ENCODE measurements around the gene TRPV2. TPM values are rescaled to one million over a fixed set of nuclear protein-coding genes. Genes with fewer than 3 reads are reported as not detected.
A peak's percentile ranks its signal among the peaks of the same experiment; 100 is the strongest.

TRPV2 gene, protein sequence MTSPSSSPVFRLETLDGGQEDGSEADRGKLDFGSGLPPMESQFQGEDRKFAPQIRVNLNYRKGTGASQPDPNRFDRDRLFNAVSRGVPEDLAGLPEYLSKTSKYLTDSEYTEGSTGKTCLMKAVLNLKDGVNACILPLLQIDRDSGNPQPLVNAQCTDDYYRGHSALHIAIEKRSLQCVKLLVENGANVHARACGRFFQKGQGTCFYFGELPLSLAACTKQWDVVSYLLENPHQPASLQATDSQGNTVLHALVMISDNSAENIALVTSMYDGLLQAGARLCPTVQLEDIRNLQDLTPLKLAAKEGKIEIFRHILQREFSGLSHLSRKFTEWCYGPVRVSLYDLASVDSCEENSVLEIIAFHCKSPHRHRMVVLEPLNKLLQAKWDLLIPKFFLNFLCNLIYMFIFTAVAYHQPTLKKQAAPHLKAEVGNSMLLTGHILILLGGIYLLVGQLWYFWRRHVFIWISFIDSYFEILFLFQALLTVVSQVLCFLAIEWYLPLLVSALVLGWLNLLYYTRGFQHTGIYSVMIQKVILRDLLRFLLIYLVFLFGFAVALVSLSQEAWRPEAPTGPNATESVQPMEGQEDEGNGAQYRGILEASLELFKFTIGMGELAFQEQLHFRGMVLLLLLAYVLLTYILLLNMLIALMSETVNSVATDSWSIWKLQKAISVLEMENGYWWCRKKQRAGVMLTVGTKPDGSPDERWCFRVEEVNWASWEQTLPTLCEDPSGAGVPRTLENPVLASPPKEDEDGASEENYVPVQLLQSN
- polyA plus RNA-seq (2013, experiment 1 of 2) = 0.36 TPM
- 0.30 TPM for polyA plus RNA-seq (2013, experiment 2 of 2)

GRCh38 chr17:16415031-16415924, at the start of gene TRPV2:
TRPV2 (plus strand) TSS chr17:16415571; CDS start chr17:16417669, 2,098 bp downstream.
- Histone ChIP-seq H3K79me1 (ENCODE audit: low read depth, low read length) (no peaks in the 10 kb centered on the region), H3K4me2 (ENCODE audit: insufficient read depth, low read length, poor library complexity, severe bottlenecking) (no peak within 1 kb of the TSS), H3K27me3 (ENCODE audit: control insufficient read depth in 3 of 3, insufficient read depth in 3 of 3, low read depth in 1 of 3, low read length in 3 of 3) (peaks cover 0 to 13% (median 0%) of the 10 kb centered on the region in 3 experiments), H3K23ac (ENCODE audit: low read depth, low read length, poor library complexity) (no peak within 1 kb of the TSS), H3K9ac (ENCODE audit: low read depth, low read length, poor library complexity) (no peak within 1 kb of the TSS), H3K4me3 (ENCODE audit: low read length in 2 of 2) (no peak within 1 kb of the TSS), H2BK5ac (ENCODE audit: low read length) (no peak within 1 kb of the TSS), H4K91ac (ENCODE audit: low read depth, low read length, poor library complexity) (no peak within 1 kb of the TSS), H4K8ac (ENCODE audit: low read depth, low read length) (no peak within 1 kb of the TSS), H3K4ac (ENCODE audit: low read length) (peak within 1 kb of the TSS; percentile 29), H2BK120ac (ENCODE audit: low read depth, low read length) (no peak within 1 kb of the TSS), H3K9me3 (replicated peaks in 1 of 2; ENCODE audit: control insufficient read depth in 2 of 2, insufficient read depth in 1 of 2, low read depth in 1 of 2, low read length in 2 of 2) (no peaks in the 10 kb centered on the region), H2AK5ac (ENCODE audit: low read depth, low read length) (peak within 1 kb of the TSS; percentile 42), H3K4me1 (ENCODE audit: control insufficient read depth in 2 of 2, insufficient read depth in 1 of 2, low read depth in 1 of 2, low read length in 2 of 2) (peaks cover 8 to 13% of the 10 kb centered on the region in 2 donors), H2BK12ac (ENCODE audit: low read length) (no peak within 1 kb of the TSS), H3K18ac (ENCODE audit: low read length) (peak within 1 kb of the TSS; percentile 29), H2BK15ac (ENCODE audit: low read length) (peak within 1 kb of the TSS; percentile 34), H2AFZ (ENCODE audit: low read length) (peak within 1 kb of the TSS; percentile 74), H3K27ac (replicated peaks; ENCODE audit: low read length) (no peak within 1 kb of the TSS), H3K14ac (ENCODE audit: low read length) (no peak within 1 kb of the TSS), H3K36me3 (replicated peaks in 1 of 2; ENCODE audit: control insufficient read depth in 2 of 2, insufficient read depth in 2 of 2, low read length in 2 of 2) (no peaks in the 10 kb centered on the region)
- WGBS, 2 donors (ENCODE audit: extremely low coverage in 2 of 2, insufficient read length in 2 of 2, insufficient replicate concordance in 1 of 2) = no CpG with 5 or more reads among the region's 21 CpGs
- DNase-seq (ENCODE audit: low spot score) = no peak

DNA sequence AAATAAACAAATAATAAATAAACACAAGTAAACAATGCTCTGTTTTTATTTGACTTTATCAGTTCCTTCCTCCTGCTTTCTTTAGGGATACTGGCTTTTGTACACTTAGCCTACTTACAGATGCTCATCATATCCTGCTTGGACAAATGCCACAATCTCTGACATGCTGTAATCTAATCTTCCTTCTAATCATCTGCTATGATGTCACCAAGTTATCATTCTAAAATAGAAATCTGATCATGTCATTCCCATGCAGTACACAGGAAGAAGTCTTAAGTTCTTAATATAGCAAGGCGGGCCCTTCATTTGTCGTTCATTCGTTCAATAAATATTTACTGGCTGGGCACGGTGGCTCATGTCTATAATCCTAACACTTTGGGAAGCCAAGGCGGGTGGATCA, 43.6 kb upstream of the TRPV2 start:
- H3K14ac ChIP-seq (ENCODE audit: low read length) = no peak overlapping the region
- H3K27ac ChIP-seq (replicated peaks; ENCODE audit: low read length) = no peak overlapping the region
- no peak overlapping the region for H2BK120ac ChIP-seq (ENCODE audit: low read depth, low read length)
- no peak overlapping the region for H3K18ac ChIP-seq (ENCODE audit: low read length)
- no peaks in the 10 kb centered on the region for H3K4me1 ChIP-seq (ENCODE audit: control insufficient read depth in 2 of 2, insufficient read depth in 1 of 2, low read depth in 1 of 2, low read length in 2 of 2)
- H2AK5ac ChIP-seq (ENCODE audit: low read depth, low read length) = no peak overlapping the region
- H3K79me1 ChIP-seq (ENCODE audit: low read depth, low read length) = no peaks in the 10 kb centered on the region
- no peaks in the 10 kb centered on the region for H3K27me3 ChIP-seq (ENCODE audit: control insufficient read depth in 3 of 3, insufficient read depth in 3 of 3, low read depth in 1 of 3, low read length in 3 of 3)
- H3K9me3 ChIP-seq (replicated peaks in 1 of 2; ENCODE audit: control insufficient read depth in 2 of 2, insufficient read depth in 1 of 2, low read depth in 1 of 2, low read length in 2 of 2) = no peaks in the 10 kb centered on the region
- no peak overlapping the region for H3K23ac ChIP-seq (ENCODE audit: low read depth, low read length, poor library complexity)
- H2AFZ ChIP-seq (ENCODE audit: low read length) = no peak overlapping the region
- no CpG with 5 or more reads among the region's 5 CpGs for WGBS, 2 donors (ENCODE audit: extremely low coverage in 2 of 2, insufficient read length in 2 of 2, insufficient replicate concordance in 1 of 2)
- H2BK12ac ChIP-seq (ENCODE audit: low read length) = no peak overlapping the region
- no peak overlapping the region for H3K4ac ChIP-seq (ENCODE audit: low read length)
- no peak overlapping the region for H2BK5ac ChIP-seq (ENCODE audit: low read length)
- H3K9ac ChIP-seq (ENCODE audit: low read depth, low read length, poor library complexity) = no peak overlapping the region
- no peak overlapping the region for H4K8ac ChIP-seq (ENCODE audit: low read depth, low read length)
- H4K91ac ChIP-seq (ENCODE audit: low read depth, low read length, poor library complexity) = no peak overlapping the region
- H2BK15ac ChIP-seq (ENCODE audit: low read length) = no peak overlapping the region
- no peak overlapping the region for H3K4me3 ChIP-seq (ENCODE audit: low read length in 2 of 2)
- no peaks in the 10 kb centered on the region for H3K36me3 ChIP-seq (replicated peaks in 1 of 2; ENCODE audit: control insufficient read depth in 2 of 2, insufficient read depth in 2 of 2, low read length in 2 of 2)
- H3K4me2 ChIP-seq (ENCODE audit: insufficient read depth, low read length, poor library complexity, severe bottlenecking) = no peak overlapping the region
- no peak for DNase-seq (ENCODE audit: low spot score)

DNA sequence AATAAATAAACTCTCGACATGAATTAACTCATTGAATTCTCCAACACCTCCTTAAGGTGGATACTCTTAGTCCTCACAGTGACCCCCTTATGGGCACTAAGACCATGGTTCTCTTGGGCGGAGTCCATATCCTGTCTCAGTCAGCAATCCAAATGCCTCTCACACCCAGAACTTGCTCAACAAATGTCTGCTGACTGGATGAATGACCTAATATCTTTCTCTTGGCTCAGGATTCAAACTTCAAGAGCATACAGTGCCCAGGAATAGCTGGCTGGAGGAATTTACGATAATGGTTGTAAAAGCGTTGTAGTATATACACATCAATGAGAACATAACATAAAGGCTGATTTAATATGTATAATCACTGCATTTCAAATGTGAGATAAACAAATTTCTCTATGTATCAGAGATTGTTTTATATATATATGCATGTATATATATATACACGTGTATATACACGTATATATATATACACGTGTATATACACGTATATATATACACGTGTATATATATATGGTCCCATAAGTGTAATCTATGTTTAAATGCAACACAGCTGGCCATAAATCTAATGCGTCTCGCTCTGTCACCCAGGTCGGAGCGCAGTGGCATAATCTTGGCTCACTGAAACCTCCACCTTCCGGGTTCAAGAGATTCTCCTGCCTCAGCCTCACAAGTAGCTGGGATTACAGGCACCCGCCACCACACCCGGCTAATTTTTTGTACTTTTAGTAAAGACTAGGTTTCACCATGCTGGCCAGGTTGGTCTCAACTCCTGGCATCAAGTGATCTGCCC, 41.0 kb upstream of the TRPV2 start:
- Histone ChIP-seq H2BK15ac (ENCODE audit: low read length) (no peak overlapping the region), H2BK5ac (ENCODE audit: low read length) (no peak overlapping the region), H3K27ac (replicated peaks; ENCODE audit: low read length) (no peak overlapping the region), H3K79me1 (ENCODE audit: low read depth, low read length) (no peaks in the 10 kb centered on the region), H2BK120ac (ENCODE audit: low read depth, low read length) (no peak overlapping the region), H2BK12ac (ENCODE audit: low read length) (no peak overlapping the region), H3K9me3 (replicated peaks in 1 of 2; ENCODE audit: control insufficient read depth in 2 of 2, insufficient read depth in 1 of 2, low read depth in 1 of 2, low read length in 2 of 2) (no peaks in the 10 kb centered on the region), H3K23ac (ENCODE audit: low read depth, low read length, poor library complexity) (no peak overlapping the region), H3K4me3 (ENCODE audit: low read length in 2 of 2) (no peak overlapping the region), H3K4me2 (ENCODE audit: insufficient read depth, low read length, poor library complexity, severe bottlenecking) (no peak overlapping the region), H3K14ac (ENCODE audit: low read length) (no peak overlapping the region), H3K9ac (ENCODE audit: low read depth, low read length, poor library complexity) (no peak overlapping the region), H3K4ac (ENCODE audit: low read length) (no peak overlapping the region), H3K27me3 (ENCODE audit: control insufficient read depth in 3 of 3, insufficient read depth in 3 of 3, low read depth in 1 of 3, low read length in 3 of 3) (no peaks in the 10 kb centered on the region), H3K4me1 (ENCODE audit: control insufficient read depth in 2 of 2, insufficient read depth in 1 of 2, low read depth in 1 of 2, low read length in 2 of 2) (no peaks in the 10 kb centered on the region), H3K36me3 (replicated peaks in 1 of 2; ENCODE audit: control insufficient read depth in 2 of 2, insufficient read depth in 2 of 2, low read length in 2 of 2) (no peaks in the 10 kb centered on the region), H2AK5ac (ENCODE audit: low read depth, low read length) (no peak overlapping the region), H4K91ac (ENCODE audit: low read depth, low read length, poor library complexity) (no peak overlapping the region), H3K18ac (ENCODE audit: low read length) (no peak overlapping the region), H2AFZ (ENCODE audit: low read length) (no peak overlapping the region), H4K8ac (ENCODE audit: low read depth, low read length) (no peak overlapping the region)
- DNase-seq (ENCODE audit: low spot score) = no peak
- no CpG with 5 or more reads among the region's 16 CpGs for WGBS, 2 donors (ENCODE audit: extremely low coverage in 2 of 2, insufficient read length in 2 of 2, insufficient replicate concordance in 1 of 2)
